A549 (cell line): ENCODE data around the gene HOXA13.

ENCODE experiments used
- CEBPB ChIP-seq, 2 experiments: fragments of >200 bp in 1 of 2; sonication (Bioruptor Twin) in 1 of 2; formaldehyde crosslinking in 1 of 2; IDR thresholded peaks; 2 replicates each; pipeline ENCODE4 v1.6.1; 2012 to 2016
- EP300 ChIP-seq, 2 experiments: fragments of >200 bp; sonication (Bioruptor Twin); formaldehyde crosslinking; IDR thresholded peaks; 2 replicates in 1 of 2; 3 replicates in 1 of 2; pipeline ENCODE4 v1.6.1; 2016 to 2017
- MAZ ChIP-seq: fragments of 150-350 bp; IDR thresholded peaks from 2 replicates; pipeline ENCODE4 v1.6.1; 2014; ENCODE audit warnings: antibody characterized with exemption, low read depth, low read length, borderline replicate concordance
- MYC ChIP-seq: IDR thresholded peaks from 2 replicates; pipeline ENCODE4 v1.6.1; 2012; ENCODE audit warnings: mild to moderate bottlenecking, inconsistent platforms, low read length, improper control_type of control experiment, borderline replicate concordance
- NPAS2 ChIP-seq: fragments of 250-450 bp; sonication (Bioruptor Pico); IDR thresholded peaks from 2 replicates; pipeline ENCODE4 v1.8.0; 2022; ENCODE audit warnings: mild to moderate bottlenecking, moderate library complexity, borderline replicate concordance
- POLR2A ChIP-seq: IDR thresholded peaks from 2 replicates; pipeline ENCODE4 v1.6.1; 2012; ENCODE audit warnings: mild to moderate bottlenecking, low read length
- RCOR1 ChIP-seq: fragments of 150-350 bp; IDR thresholded peaks from 2 replicates; pipeline ENCODE4 v1.6.1; 2014; ENCODE audit warnings: antibody characterized with exemption, low read length, low read depth
- RNF2 ChIP-seq: fragments of 200-600 bp; sonication (generic); IDR thresholded peaks from 2 replicates; pipeline ENCODE4 v1.6.1; 2016; ENCODE audit warnings: low read depth, mild to moderate bottlenecking, antibody characterized with exemption, moderate library complexity, borderline replicate concordance
- ZFP36 ChIP-seq: fragments of 450-650 bp; IDR thresholded peaks from 2 replicates; pipeline ENCODE4 v1.6.1; 2014; ENCODE audit warnings: borderline replicate concordance; ENCODE audit not compliant: partially characterized antibody
- TF ChIP-seq, protein P1 (sequence below): fragments of >200 bp; sonication (Bioruptor Twin); formaldehyde crosslinking; IDR thresholded peaks from 3 replicates; pipeline ENCODE4 v1.5.1; 2016
- TF ChIP-seq, protein P2 (sequence below): IDR thresholded peaks from 2 replicates; pipeline ENCODE4 v1.6.1; 2012

DNA sequence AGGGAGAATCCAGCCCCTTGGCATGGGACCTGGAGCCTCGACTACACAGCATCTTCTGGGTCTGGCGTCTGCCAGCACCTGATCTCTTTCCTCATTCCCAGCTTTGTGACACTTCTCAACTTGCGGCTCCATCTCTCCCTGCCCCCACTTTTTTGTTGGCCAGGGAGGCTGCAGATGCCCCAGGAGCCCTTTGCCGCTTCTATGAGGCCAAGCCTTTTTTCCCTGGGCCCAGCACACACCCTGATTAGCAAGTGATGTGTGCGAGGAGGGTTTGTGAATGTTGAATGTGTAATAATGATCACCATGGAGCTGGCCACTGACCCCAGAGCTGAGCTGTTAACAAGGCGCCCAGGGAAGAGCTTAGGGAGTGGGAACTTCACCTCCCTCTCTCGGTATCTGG, 47.1 kb upstream of the HOXA13 start:
- TF ChIP-seq ZFP36 (no peak), EP300 (IDR thresholded peaks at IDR 0.05) (no peak), MYC (no peak), POLR2A (no peak), NPAS2 (CRISPR knock-in tag) (no peak), RCOR1 (no peak), RNF2 (no peak), CEBPB (IDR thresholded peaks at IDR 0.05) (no peak), MAZ (no peak)
- TF ChIP-seq, protein P1, sequence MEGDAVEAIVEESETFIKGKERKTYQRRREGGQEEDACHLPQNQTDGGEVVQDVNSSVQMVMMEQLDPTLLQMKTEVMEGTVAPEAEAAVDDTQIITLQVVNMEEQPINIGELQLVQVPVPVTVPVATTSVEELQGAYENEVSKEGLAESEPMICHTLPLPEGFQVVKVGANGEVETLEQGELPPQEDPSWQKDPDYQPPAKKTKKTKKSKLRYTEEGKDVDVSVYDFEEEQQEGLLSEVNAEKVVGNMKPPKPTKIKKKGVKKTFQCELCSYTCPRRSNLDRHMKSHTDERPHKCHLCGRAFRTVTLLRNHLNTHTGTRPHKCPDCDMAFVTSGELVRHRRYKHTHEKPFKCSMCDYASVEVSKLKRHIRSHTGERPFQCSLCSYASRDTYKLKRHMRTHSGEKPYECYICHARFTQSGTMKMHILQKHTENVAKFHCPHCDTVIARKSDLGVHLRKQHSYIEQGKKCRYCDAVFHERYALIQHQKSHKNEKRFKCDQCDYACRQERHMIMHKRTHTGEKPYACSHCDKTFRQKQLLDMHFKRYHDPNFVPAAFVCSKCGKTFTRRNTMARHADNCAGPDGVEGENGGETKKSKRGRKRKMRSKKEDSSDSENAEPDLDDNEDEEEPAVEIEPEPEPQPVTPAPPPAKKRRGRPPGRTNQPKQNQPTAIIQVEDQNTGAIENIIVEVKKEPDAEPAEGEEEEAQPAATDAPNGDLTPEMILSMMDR: no peak
- TF ChIP-seq, protein P2, sequence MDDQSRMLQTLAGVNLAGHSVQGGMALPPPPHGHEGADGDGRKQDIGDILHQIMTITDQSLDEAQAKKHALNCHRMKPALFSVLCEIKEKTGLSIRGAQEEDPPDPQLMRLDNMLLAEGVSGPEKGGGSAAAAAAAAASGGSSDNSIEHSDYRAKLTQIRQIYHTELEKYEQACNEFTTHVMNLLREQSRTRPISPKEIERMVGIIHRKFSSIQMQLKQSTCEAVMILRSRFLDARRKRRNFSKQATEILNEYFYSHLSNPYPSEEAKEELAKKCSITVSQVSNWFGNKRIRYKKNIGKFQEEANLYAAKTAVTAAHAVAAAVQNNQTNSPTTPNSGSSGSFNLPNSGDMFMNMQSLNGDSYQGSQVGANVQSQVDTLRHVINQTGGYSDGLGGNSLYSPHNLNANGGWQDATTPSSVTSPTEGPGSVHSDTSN: no peak
